Fibroblast of lung (primary cell): Measurements from ENCODE around the gene PSMA5. TPM values are rescaled to one million over a fixed set of nuclear protein-coding genes. Genes with fewer than 3 reads are reported as not detected.

ENCODE experiments used
- DNase-seq, 2 donors: peaks; one replicate each; pipeline versions ENCODE4 v3.0.0 to v3.0.0-alpha.2; 2010; ENCODE audit warnings: low read depth in 2 of 2
- H2AFZ ChIP-seq: 2 replicates; pipeline ENCODE4 v1.5.1; 2012; ENCODE audit warnings: low read length, control low read depth, inconsistent platforms
- H3K27ac ChIP-seq: 2 replicates; pipeline ENCODE4 v1.5.1; 2011; ENCODE audit warnings: low read length, control low read depth; ENCODE audit not compliant: insufficient read depth
- H3K27me3 ChIP-seq: 2 replicates; pipeline ENCODE4 v1.5.1; 2011; ENCODE audit warnings: mild to moderate bottlenecking, low read length; ENCODE audit not compliant: control insufficient read depth, insufficient read depth
- H3K36me3 ChIP-seq: 2 replicates; pipeline ENCODE4 v1.5.1; 2011; ENCODE audit warnings: low read length; ENCODE audit not compliant: control insufficient read depth, insufficient read depth
- H3K4me1 ChIP-seq: 2 replicates; pipeline ENCODE4 v1.5.1; 2011; ENCODE audit warnings: low read length; ENCODE audit not compliant: control insufficient read depth, insufficient read depth; ENCODE audit errors: extremely low read depth
- H3K4me2 ChIP-seq: 2 replicates; pipeline ENCODE4 v1.5.1; 2011; ENCODE audit warnings: low read length, control low read depth; ENCODE audit not compliant: insufficient read depth; ENCODE audit errors: extremely low read depth
- H3K4me3 ChIP-seq, 4 experiments: fragments of 200-600 bp in 1 of 4; sonication (generic) in 1 of 4; replicated peaks in 1 of 4; 2 replicates each; pipeline ENCODE4 v1.5.1; 2011 to 2016; ENCODE audit warnings: low read length in 4 of 4, low read depth in 3 of 4, mild to moderate bottlenecking in 3 of 4, control low read depth in 2 of 4, inconsistent platforms in 1 of 4, mixed read lengths in 1 of 4; ENCODE audit not compliant: insufficient read depth in 1 of 4; ENCODE audit errors: control extremely low read depth in 1 of 4
- H3K79me2 ChIP-seq: 2 replicates; pipeline ENCODE4 v1.5.1; 2012; ENCODE audit warnings: mild to moderate bottlenecking, low read length, inconsistent platforms; ENCODE audit not compliant: control insufficient read depth, insufficient read depth
- H3K9ac ChIP-seq: 2 replicates; pipeline ENCODE4 v1.5.1; 2011; ENCODE audit warnings: mild to moderate bottlenecking, low read length, control low read depth; ENCODE audit not compliant: insufficient read depth
- H3K9me3 ChIP-seq: 2 replicates; pipeline ENCODE4 v1.5.1; 2012; ENCODE audit warnings: low read depth, low read length; ENCODE audit not compliant: control insufficient read depth, insufficient read depth
- H4K20me1 ChIP-seq: 2 replicates; pipeline ENCODE4 v1.5.1; 2011; ENCODE audit warnings: low read length; ENCODE audit not compliant: control insufficient read depth, insufficient read depth; ENCODE audit errors: extremely low read depth
- EZH2 ChIP-seq: IDR thresholded peaks from 2 replicates; pipeline ENCODE4 v1.5.1; 2012; ENCODE audit warnings: low read length, control low read depth, mild to moderate bottlenecking; ENCODE audit errors: missing control alignments
- polyA plus RNA-seq, 2 donors: library from polyadenylated mRNA; depleted of rRNA in 1 of 2; stranded (reverse) in 1 of 2; unstranded in 1 of 2; fragments of >200 nt; gene quantifications; 2 replicates each; pipeline ENCODE4 v1.2.1, GENCODE V29; 2011 to 2012; ENCODE audit warnings: missing spikeins in 1 of 2
- total RNA-seq: library from RNA; depleted of rRNA; stranded (reverse); fragments of >200 nt; gene quantifications from 2 replicates; pipeline ENCODE4 v1.2.1, GENCODE V29; 2014
- TF ChIP-seq, protein P1 (sequence below), 2 donors: IDR thresholded peaks in 1 of 2; conservative IDR thresholded peaks in 1 of 2; 1 replicate in 1 of 2; 2 replicates in 1 of 2; pipeline ENCODE4 v1.5.1; 2011 to 2012; ENCODE audit warnings: low read length in 2 of 2, control low read depth in 1 of 2, inconsistent platforms in 1 of 2, low read depth in 1 of 2, mild to moderate bottlenecking in 1 of 2

Gene PSMA5
- total and polyA plus RNA-seq, 2 donors (not counting 1 experiment from before 2014, with no cell fraction given), result 41.0 to 145 TPM

DNA sequence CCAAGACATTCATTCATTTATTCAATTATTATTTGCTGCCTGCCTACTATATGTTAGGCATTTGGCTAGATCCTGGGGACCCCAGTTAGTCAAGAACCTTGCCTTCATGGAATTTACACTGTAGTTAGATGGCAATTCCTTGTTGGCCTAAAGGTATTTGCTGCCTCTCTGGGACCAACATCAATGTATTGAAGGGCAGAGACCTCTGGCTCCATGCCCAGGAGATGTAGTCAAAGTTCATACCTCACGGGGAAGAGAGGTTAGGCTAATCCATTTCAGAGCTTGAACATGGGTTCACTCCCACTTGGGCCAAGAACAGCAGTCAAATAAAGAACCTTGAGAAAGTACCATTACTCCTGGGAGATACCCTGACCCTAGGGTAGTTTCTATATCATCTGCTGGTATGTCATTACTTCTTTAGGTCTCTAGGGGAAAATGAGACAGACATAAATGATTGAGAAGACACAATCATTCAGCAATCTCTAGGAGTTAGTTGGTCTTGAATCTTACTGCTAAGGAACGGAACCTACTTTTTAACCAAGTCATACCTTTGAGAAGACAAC, 60.5 kb downstream of the PSMA5 start:
- Histone ChIP-seq H3K4me1 (peaks cover 9% of the 10 kb centered on the region), H3K27ac (no peak overlapping the region), H2AFZ (no peak overlapping the region), H3K79me2 (no peaks in the 10 kb centered on the region), H4K20me1 (no peaks in the 10 kb centered on the region), H3K4me3 (no peak overlapping the region), H3K9me3 (no peaks in the 10 kb centered on the region), H3K4me2 (no peak overlapping the region), H3K9ac (no peak overlapping the region), H3K36me3 (no peaks in the 10 kb centered on the region), H3K27me3 (no peaks in the 10 kb centered on the region)
- DNase-seq, result no peak
- TF ChIP-seq, protein P1, sequence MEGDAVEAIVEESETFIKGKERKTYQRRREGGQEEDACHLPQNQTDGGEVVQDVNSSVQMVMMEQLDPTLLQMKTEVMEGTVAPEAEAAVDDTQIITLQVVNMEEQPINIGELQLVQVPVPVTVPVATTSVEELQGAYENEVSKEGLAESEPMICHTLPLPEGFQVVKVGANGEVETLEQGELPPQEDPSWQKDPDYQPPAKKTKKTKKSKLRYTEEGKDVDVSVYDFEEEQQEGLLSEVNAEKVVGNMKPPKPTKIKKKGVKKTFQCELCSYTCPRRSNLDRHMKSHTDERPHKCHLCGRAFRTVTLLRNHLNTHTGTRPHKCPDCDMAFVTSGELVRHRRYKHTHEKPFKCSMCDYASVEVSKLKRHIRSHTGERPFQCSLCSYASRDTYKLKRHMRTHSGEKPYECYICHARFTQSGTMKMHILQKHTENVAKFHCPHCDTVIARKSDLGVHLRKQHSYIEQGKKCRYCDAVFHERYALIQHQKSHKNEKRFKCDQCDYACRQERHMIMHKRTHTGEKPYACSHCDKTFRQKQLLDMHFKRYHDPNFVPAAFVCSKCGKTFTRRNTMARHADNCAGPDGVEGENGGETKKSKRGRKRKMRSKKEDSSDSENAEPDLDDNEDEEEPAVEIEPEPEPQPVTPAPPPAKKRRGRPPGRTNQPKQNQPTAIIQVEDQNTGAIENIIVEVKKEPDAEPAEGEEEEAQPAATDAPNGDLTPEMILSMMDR (conservative IDR thresholded peaks at IDR 0.05 in 1 of 2, IDR thresholded peaks at IDR 0.05 in 1 of 2; ENCODE audit: low read depth in 1 of 2, low read length in 2 of 2), result no peak
- TF ChIP-seq EZH2, result no peak

- Histone ChIP-seq H3K36me3 (no peaks in the 10 kb centered on the region), H4K20me1 (no peaks in the 10 kb centered on the region), H3K27ac (no peak overlapping the region), H2AFZ (no peak overlapping the region), H3K4me2 (no peak overlapping the region), H3K4me3 (no peak overlapping the region), H3K27me3 (no peaks in the 10 kb centered on the region), H3K79me2 (no peaks in the 10 kb centered on the region), H3K9me3 (no peaks in the 10 kb centered on the region), H3K4me1 (peaks cover 4% of the 10 kb centered on the region), H3K9ac (no peak overlapping the region)
- peak; percentile 42 to 52 for DNase-seq
- TF ChIP-seq, protein P1 (conservative IDR thresholded peaks at IDR 0.05 in 1 of 2, IDR thresholded peaks at IDR 0.05 in 1 of 2; ENCODE audit: low read depth in 1 of 2, low read length in 2 of 2), result no peak
- no peak for TF ChIP-seq EZH2
These were observed 64.6 kb downstream of the PSMA5 start for GRCh38 chr1:109361649-109362048.

DNA sequence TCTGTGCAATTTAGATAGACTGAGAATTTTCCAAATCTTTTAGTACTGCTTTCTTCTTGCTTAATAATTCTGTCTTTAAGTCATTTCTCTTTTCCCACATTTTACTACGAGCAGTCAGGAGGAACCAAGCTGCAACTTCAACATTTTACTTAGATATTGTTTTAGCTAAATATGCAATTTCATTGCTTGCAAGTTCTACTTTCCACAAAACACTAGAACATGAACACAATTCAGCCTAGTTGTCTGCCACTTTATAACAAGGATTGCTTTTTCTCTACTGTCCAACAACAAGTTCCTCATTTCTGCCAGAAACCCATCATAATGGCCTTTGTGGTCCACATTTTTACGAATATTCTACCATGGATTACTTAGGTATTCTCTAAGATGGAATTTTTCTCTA, 65.2 kb downstream of the PSMA5 start:
- peaks cover 4% of the 10 kb centered on the region for H3K4me1 ChIP-seq

More for the DNA sequence above, 65.2 kb downstream of the PSMA5 start:
- H3K4me3 ChIP-seq, result no peak overlapping the region
- H4K20me1 ChIP-seq, result no peaks in the 10 kb centered on the region
- H3K27me3 ChIP-seq, result no peaks in the 10 kb centered on the region
- no peaks in the 10 kb centered on the region for H3K9me3 ChIP-seq
- no peak overlapping the region for H2AFZ ChIP-seq
- H3K4me2 ChIP-seq, result no peak overlapping the region
- no peak overlapping the region for H3K27ac ChIP-seq
- no peaks in the 10 kb centered on the region for H3K79me2 ChIP-seq
- DNase-seq, result no peak
- TF ChIP-seq EZH2, result no peak
- TF ChIP-seq, protein P1 (conservative IDR thresholded peaks at IDR 0.05 in 1 of 2, IDR thresholded peaks at IDR 0.05 in 1 of 2; ENCODE audit: low read depth in 1 of 2, low read length in 2 of 2), result no peak
- no peak overlapping the region for H3K9ac ChIP-seq
- no peaks in the 10 kb centered on the region for H3K36me3 ChIP-seq
